Measurements from ENCODE around the gene COL20A1.

GRCh38 chr20:63297796-63298572, 5.0 kb downstream of the COL20A1 start:
- no peak for TF ChIP-seq CTCF (IDR thresholded peaks at IDR 0.05 in 8 of 11, conservative IDR thresholded peaks at IDR 0.05 in 3 of 11)
- TF ChIP-seq POLR2AphosphoS5 (IDR thresholded peaks at IDR 0.05): no peak
- TF ChIP-seq POLR2A (IDR thresholded peaks at IDR 0.05): no peak

Measured in spleen (tissue), 7 donors.